IPS DF 19.7 (cell line): Measurements from ENCODE around the gene NDUFB5.

ENCODE experiments used
- DNase-seq: peaks from one replicate; pipeline ENCODE4 v3.0.0-alpha.2; 2013; ENCODE audit warnings: low read depth, low spot score

NDUFB5 gene

DNA sequence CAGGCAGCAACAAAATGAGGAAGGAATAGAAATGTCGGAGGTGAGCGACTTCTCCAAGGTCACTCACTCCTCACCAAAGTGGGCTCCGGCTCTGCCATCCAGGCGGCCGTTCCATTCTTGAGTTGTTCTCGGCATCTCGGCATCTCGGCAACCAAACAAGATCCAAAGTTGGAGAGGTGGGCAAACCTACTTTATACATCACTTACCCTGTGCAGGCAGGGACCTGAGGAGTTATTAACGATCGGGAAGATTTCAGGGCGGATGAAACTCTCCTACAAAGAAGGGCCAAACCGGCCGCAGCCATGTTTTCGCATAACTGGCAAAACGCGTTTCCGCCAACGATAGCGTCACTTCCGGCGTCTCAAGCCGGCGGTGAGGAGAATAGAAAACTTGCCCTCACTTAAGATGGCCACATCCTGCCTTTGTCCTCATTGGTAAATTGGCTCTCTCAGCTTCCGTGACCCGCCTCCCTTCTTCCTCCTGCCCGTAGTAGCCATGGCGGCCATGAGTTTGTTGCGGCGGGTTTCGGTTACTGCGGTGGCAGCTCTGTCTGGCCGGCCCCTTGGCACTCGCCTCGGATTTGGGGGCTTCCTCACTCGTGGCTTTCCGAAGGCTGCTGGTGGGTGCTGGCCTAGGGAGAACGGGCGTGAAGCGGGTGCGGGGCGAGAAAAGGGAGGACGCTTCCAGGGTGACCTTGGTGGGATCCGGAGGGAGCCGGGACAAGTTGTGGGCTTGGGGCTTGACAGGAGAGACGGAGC, at the start of gene NDUFB5, which contains the start of gene MRPL47:
Gene NDUFB5 (plus strand): TSS at position 474 of the 758 bp plus-strand sequence. CDS start 22 bp downstream, at position 496.
Gene MRPL47 (minus strand): TSS at position 318 of the 758 bp plus-strand sequence. CDS start 14 bp downstream, at position 304.
- DNase-seq = peak; percentile 92

DNA sequence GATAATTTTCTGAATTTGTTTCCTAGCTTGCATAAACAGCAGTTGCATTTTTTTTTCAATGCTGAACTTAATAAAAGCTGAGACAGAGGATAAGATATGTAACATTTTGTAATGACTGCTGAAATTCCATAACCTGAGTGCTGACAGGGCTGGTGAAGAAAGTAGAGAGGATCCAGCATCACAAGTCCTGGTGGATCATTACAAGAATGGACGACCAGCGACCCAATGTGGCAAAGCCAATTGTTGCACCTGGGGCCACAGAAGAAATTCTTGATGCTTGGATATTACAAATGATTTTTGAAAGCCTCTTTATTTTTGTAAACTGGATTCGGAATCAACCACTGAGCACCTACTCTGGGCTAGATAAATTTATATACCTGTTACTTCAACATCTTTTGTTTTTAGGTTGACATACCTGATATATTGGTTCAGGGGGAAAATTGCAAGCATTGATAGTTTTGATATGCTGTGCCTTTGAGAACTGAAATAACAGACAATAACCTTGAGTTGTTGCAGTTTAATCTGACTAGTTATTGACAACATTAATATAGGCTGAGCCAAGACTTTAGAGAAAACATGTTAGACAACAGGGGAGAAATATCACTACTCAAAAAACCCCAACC, 45.7 kb upstream of the NDUFB5 start:
- DNase-seq = no peak

GRCh38 chr3:179560791-179561190, 43.8 kb upstream of the NDUFB5 start:
- no peak for DNase-seq

DNA sequence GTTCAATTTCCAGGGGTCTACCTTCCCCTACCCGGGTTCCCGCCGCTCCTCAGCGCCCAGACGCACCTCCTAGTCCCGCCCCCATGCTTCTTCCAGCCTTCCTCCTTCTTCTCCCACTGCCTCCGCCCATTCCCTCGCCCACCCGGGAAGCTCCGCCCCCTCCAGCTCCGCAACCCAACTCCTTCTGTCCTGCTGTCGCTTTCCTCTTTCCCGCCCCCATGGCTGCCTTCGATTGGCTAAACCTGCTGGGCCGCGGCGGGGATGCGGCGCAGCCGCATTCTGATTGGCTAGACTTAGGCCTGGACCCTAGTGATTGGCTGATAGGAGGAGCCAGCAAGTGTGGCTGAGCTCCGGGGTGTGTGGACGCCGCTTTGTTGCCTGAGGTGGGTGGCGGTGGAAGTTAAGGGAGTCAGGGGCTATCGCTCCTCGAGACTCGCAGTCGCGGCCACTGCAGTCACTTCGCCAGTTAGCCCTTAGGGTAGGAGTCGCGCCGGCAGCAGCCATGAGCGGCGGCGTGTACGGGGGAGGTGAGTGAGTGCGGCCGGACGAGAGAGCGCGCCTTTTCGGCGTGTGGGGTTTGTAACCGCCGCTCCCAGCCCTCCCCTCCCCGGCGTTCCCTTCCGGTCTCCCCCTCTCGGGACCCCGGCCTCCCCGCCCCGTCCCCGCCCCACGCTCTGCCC, 41.9 kb upstream of the NDUFB5 start, which contains the start of gene ACTL6A:
Gene ACTL6A (plus strand): TSS at position 336 of the 680 bp plus-strand sequence. CDS start 167 bp downstream, at position 503.
- peak; percentile 95 for DNase-seq

DNA sequence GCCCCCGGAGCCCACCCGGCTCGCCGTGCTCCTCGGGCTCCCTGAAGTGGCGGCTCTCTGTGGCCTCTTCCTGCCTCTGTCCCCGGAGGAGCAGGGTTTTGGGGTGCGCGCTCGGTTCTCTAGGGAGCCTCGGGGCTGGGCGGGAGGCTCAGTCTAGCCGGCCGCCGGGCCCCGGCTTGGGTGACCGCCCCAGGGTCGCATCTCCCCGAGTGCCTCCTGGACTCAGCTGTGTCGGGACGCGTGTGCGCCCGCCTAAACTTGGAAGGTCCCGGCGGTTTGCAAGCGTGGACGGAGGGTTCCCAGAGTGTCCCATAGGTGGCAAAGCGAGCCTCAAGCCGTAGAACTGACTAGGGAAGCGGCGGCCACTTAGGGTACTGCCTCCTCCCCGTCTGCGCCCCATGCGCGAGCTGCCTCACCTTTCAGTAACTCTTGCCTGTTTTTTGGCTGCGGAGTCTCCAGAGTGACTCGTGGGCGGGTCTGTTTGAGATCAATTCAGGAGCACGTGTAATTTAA, 41.3 kb upstream of the NDUFB5 start:
- DNase-seq = no peak

DNA sequence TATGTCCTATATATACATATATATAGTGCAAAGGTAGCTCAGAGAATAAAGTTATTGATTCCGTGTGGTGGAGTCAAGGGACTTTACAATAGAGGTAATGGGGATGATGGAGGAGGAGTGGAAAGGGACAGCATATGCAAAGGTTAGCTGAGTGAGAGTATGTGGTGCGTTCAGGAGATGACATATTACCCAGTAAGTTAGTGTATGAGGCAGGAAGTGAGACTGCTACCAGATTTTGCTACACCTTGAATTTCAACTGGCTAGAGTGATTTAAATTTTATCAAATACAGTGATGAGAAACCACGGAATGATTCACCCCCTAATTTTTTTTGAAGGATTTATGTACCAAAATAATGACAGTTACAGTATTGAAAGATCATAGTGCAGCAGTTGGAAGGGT, 39.1 kb upstream of the NDUFB5 start:
- DNase-seq = no peak

DNA sequence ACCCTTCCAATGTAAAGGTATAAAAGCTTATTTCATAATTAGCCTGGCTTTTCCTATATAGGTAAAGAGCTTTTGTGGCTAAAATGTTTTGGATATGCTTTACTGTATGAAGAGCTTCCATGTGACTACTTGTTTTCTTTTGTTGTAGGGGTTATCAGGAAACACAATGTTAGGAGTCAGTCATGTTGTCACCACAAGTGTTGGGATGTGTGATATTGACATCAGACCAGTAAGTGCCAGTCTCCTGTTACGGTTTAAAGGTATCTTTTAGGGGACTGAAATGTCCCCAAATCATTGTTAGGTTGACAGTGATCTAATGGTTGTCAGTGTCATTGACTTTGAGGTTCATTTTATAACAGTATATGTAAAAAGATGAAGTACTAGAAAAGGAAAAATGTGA, 23.6 kb upstream of the NDUFB5 start:
- no peak for DNase-seq

DNA sequence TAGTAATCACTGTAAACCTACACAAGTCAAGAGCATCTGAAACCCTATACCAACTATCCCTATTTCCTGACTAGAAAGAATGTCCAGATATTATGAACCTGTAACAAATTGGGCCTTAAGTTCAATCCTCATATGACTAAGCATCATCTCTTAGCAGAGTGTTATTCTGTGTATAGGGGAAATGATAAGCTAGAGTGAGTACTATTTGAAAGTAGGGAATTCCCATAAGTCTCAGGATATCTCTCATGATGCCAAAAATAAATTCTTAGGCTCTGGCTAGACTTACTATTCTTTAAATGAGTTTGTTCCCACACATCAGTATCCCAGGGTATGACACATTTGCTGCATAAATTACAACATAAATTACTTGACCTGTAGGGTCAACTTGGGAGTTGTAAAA, 15.5 kb upstream of the NDUFB5 start:
- DNase-seq = no peak

DNA sequence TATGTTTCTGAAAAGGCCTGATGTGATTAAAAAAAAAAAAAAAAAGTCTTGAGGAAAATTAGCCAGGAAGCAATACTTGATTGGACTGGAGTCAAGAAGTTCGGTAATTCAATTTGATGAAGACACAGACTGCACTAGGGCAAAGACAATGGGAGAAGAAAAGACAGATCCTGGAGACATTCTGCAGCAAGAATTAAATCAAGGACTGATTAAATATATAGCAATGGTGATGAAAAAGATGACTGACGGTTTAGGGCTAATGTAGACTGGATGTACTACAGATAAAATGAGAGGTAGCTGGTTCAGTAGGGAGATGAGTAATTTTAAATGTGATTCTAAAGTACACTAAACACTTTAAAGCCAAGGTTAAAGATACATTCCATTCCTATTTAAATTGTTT, 13.9 kb upstream of the NDUFB5 start:
- no peak for DNase-seq

GRCh38 chr3:179591313-179591712, 13.3 kb upstream of the NDUFB5 start:
- DNase-seq = no peak

- DNase-seq = no peak
These were observed 5.1 kb upstream of the NDUFB5 start for GRCh38 chr3:179599531-179599930.

- no peak for DNase-seq
These were observed 1.3 kb upstream of the NDUFB5 start for GRCh38 chr3:179603321-179603720.

DNA sequence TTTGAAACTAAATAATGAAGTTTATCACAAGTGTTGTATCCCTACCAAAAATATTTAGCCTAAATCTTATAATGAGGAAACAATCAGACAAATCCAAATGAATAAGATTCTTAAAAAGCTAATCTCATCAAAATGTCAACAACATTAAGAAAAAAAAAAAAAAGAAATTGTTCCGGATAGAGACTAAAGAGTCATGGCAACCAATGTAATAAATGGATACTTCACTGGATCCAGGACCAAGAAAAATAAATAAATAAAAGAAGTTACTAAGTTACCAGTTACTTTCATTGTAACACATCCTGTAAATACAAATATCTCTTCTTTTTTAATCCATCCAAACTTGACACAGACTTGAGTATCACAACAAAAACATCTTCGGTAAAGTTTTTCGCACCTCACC, 763 bp upstream of the NDUFB5 start:
- DNase-seq = no peak

GRCh38 chr3:179606534-179607085, 2.0 kb downstream of the NDUFB5 start:
- DNase-seq = no peak

DNA sequence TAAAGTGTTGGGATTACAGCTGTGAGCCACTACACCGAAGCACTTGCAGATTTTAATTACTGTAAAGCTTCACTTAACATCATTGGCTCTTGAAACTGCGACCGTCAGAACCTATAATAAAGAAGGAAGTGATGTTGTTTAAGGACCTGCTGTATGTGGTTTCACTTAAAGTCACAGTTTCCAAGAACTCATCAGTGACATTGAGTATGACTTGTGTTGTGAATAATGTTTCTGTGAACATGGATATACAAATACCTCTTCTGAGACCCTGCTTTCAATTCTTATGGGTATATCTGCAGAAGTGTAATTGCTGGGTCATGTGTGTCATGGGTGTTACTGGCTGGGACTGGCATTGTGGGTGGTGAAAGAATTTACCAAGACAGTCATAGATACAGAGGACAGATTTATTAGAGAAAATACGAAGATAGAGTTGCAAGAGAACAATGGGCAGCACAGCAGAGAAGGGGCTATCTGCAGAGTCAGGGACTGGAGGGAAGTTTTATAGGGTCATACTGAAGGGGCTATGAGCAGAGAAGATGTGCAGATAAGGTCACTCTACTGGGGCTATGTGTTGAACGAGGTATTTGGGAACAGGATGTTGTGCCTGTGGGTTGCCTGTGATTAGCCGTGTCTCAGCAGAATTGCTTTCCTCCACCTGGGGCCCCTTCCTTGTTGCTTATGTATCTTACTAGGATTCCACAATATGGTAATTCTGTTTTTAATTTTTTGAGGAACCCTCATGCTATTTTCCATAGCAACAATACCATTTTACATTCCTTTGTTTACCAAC, 4.5 kb downstream of the NDUFB5 start:
- no peak for DNase-seq

- no peak for DNase-seq
These were observed 5.5 kb downstream of the NDUFB5 start for GRCh38 chr3:179610066-179610465.

DNA sequence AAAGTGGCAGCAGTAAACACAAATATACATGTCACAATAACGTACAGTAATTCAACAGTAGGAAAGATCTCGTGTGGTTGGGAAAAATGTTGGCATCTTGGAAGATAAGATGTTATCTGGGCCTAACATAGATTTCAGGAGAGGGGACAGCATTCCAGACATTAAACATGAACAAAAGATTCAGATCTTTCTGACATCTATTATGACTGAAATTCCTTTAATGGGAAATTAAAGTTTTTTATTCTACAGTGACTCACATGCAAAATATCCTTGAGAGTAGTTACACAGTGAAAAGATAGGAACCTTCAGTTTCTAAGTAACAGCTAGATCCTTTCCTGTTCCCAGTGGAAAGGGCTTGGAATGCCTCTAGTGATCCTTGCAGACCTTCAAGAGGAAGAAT, 9.2 kb downstream of the NDUFB5 start:
- DNase-seq = no peak

- no peak for DNase-seq
These were observed 11.0 kb downstream of the NDUFB5 start for GRCh38 chr3:179615458-179616173.

- DNase-seq = no peak
These were observed 17.4 kb downstream of the NDUFB5 start for GRCh38 chr3:179622023-179622422.

DNA sequence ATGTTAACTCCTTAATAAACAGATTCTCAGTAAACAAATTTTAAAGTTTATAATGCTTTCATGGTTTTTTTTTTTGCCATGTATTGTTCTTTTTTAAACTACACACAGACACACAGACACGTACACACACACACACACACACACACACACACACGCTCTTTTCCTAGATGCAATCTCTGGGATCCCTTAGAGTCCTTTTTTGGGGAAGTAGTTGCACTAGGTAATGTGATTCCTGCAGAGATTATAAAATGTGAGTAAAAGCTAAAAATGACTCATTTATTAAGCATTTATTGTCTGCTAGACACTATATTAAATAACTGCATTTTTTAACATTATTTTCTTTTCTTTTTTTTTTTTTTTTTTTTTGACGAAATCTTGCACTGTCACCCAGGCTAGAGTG, 19.9 kb downstream of the NDUFB5 start:
- DNase-seq = no peak
